Measurements from ENCODE around the gene QRICH2.
"Not testable (repeated sequence)": the region's sequence is repeated elsewhere in the genome, so short reads cannot be mapped to it uniquely, and the experiment has no call there.

The QRICH2 gene

DNA sequence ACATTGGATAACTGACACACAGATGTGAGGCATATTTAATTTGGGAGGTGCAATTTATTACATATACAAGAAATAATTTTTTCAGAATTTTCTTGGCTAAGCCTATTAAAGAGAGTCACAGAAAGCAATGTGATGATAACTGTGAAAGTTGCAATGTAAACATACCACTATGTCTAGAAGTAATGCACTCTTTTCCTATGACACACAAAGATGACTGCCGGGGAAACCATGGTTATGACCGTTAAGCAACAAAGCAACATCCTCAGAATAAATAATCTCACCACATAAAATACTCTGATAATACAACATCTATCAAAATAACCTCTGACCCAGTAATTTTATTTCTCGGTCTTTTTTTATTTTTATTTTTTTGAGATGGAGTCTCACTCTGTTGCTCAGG is 10.5 kb upstream of the QRICH2 start:
- DNase-seq = no peak

DNA sequence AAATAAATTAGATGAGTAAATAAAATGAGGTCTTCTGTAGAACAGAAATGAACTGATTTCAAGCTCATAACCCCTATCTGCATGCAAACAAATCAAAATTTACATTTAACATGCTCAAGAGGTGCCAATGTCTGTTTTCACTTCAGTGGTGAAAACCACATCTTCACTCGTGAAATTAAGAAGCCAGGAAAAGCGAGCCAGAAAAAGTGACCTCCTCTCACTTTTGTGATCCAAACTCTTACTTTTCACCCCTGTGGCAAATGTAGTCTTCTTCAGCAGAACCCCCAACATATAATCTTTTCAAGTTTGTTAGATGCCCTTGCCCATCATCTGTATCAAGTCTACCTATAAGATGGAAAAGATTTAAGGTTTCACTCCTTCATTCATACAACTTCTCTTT is 9.5 kb upstream of the QRICH2 start:
- DNase-seq = no peak

DNA sequence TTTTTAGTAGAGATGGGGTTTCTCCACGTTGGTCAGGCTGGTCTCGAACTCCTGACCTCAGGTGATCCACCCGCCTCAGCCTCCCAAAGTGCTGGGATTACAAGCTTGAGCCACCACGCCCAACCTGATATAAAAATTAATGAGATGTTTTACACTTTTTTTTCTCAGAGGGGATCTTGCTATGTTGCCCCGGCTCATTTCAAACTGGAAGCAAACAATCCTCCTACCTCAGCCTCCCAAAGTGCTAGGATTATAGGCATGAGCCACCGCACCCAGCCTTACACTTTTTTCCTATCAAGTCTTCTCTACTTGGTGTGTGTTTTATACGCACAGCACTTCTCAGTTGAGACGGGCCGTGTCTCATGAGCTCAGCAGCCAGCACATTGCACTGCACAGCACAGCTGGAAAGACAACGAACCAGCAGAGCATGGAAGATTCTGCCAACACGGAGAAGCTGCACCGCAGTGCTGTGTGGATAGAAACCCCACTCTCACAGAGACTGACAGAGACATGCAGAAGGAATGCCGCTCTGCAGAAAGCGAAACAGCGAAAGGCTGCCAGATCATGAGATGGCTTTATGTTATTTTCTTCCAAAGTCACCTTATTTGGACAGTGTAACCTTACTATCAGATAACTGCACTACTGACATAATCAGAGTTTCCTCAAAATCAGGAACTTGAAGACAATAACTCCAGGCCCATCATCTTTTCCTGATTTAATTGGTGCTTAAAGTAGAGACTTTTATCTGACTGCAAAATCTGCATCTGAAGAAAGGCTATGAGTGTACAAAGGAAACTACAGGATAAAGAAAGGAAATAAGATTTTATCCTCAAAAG is 6.5 kb upstream of the QRICH2 start:
- no peak for DNase-seq

DNA sequence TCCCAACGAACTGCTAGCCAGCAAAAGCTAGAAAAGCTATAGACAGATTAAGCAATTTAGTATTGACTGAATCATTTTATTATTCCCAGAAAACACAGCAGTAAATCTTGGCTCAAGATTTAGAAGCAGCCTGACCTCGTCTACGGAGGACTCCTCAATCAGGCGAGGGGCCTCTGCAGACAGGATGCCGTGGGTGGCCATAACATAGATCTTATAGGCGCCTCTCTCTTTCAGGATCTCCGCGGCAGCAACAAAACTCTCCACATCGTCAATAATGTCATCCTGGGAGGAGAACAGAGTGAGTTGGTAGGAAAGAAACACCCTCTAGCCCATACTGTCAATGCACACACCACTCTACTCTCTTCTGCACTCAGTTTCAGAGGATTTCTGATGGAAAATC is 4.7 kb upstream of the QRICH2 start:
- no peak for DNase-seq

DNA sequence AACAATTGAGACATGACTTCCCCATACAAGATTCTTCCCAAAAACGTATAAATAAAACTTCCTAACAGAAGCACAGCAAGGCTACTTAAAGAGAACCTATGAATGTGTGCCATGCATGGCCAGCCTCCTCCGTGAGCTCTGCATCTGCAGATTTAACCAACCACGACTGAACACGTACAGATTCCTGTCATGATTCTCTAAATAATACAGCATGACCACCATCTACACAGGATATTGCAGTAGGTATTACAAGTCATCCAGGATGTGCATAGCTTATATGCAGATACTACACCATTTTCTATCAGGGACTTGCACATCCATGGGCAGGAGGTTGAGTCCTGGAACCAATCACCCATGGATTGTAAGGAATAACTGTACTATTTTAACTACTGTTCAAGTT is 1.4 kb upstream of the QRICH2 start:
- no peak for DNase-seq

DNA sequence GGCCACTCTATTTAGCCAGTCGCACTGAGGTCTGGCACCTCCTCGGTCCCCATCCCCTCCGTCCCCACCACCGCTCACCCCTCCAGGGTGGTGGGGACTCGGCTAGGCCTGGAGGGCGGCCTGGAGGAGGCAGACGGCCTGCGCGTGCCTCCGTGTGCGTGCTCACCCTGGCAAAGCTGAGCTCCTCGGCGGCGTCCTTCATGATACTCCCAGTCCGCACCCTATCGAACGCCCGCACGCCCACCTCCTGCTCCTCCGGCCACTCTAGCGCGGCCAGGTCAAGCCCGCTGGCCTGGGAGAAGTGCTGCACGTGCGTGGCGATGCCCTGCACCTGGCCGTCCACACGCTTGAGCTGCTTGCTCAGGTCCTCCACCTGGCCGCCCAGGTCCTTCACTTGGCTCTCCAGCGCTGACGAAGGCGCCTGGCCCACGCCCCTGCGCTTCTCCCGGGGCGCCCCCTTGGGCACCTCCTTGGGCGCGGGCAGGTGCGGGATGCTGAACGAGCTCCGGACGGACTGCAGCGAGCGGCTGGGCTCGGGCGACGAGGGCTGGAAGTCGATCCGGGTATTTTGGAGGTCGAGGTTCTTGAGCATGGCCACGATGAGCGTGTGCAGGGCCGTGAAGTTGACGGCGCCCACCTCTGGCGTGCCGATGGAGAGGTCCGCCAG is 644 bp downstream of the QRICH2 start:
- DNase-seq = no peak

DNA sequence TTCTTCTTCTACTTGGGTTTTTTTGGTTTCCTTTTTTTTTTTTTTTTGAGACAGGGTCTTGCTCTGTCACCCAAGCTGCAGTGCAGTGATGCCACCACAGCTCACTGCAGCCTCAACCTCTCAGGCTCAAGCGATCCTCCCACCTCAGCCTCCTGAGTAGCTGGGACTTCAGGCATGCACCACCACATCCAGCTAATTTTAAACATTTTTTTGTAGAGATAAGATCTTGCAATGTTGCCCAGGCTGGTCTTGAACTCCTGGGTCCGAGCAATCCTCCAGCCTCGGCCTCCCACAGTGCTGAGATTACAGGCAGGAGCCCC is 3.0 kb downstream of the QRICH2 start:
- DNase-seq = not testable (repeated sequence)

DNA sequence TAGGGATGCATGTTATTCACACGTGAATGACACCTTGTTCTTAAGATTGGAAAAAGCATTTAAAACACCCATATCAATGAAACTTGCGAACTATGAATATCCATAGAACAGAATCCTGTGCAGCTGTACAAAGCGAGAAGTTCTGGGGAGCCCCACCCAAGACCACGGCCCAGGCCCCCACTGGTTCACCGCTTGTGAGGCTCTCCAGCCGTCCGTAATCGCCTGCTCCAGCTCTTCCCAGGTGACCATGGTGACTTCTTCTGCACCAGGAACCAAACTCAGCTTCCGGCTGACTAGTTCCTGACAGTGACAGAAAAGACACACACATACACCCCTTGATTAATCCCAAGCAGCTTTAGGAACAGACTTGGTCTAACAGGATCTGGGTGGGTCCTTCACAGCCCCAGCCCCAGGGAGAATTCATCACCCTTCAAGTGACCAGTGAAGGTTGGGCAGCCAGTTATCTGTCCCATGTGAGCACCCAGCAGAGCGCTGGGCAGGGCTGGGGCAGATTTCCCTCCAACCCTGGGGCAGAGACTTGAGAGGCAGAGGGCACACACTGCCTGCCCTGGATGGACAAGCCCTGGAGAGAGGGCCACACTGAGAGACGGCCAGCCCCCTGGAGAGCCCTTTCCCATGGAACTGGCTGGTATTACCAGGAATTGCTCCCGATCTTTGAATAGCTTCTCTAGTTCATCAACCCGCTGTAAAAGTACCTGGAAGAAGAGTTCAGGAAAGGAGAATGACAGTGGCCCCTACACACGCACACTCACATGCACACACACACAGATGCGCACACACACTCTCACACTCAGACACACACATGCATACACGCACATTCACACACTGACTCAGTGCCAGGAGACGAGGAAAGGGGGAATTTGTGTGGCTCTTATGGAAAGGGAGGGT is 3.6 kb downstream of the QRICH2 start:
- DNase-seq = no peak

DNA sequence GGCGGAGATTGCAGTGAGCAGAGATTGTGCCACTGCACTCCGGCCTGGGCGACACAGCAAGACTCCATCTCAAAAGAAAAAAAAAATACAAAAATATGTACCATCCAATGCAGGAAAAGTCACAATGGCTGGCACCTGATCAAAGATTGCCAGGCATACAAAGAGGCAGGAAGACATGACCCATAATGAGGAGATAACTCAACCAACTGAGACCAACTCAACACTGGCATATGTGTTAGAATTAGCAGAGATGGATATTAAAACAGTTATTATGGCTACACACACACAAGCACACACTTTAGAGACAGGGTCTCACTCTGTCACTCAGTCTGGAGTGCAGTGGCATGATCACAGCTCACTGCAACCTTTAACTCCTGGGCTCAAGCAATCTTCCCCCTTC is 10.6 kb downstream of the QRICH2 start:
- DNase-seq = no peak

DNA sequence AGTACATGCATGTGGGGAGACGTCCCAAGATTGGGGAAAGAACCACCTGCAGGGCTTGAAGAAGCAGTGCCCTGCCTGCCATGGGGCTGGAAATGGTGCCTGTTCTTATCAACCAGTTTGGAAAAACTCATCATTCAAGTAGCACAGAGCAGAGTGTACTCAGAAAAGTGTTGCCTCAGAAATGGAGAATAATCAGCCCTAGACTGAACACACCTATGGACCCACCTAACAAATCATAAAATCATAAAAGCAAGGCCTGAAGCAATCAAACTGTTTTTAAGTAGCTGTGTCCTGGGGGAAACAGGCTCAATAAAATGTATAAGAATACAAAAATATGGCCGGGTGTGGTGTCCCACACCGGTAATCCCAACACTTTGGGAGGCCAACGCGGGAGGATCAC is 11.2 kb downstream of the QRICH2 start:
- DNase-seq = no peak

DNA sequence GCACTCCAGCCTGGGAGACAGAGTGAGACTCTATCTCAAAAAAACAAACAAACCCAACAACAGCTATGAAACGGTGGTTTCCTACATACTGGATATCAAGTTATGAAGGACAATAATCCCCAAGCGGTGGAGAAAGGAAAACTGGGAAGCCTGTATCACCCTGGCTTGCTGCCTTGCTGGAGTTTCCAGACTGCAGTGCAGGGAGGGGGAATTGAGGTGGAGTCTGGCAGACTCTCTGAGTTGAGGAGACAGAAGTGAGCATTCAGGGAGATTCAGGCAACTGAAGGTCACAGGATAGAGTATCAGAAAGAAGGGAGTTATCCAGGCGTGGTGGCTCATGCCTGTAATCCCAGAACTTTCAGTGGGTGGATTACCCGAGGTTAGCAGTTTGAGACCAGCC is 11.9 kb downstream of the QRICH2 start:
- no peak for DNase-seq

DNA sequence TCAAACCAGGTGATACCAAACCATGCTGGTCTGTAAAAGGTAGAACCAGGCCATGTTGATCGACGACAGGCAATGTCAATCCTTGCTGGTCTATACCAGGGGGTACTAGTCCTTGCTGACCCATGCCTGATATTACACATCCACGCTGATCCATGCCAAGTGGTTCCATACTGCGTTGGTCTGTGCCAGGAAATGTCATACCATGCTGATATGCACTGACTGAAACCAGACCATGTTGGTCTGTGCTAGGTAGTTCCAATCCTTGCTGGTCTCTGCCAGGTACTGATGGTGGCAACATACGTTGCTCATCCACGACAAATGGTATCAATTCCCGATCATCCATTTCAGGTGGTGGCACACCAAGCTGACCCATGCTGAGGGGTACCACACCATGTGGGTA is 15.0 kb downstream of the QRICH2 start:
- no peak for DNase-seq

DNA sequence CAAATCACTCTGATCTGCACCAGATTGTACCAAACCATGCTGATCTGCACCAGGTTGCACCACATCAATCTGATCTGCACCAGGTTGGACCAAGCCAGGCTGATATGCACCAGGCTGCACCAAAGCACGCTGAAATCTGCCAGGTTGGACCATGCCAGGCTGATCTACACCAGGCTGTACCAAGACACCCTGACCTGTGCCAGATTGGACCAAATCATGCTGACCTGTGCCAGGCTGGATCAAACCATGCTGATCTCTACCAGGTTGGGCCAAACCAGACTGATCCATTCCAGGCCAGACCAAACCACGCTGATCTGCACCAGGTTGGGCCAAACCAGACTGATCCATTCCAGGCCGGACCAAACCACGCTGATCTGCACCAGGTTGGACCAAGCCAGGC is 15.5 kb downstream of the QRICH2 start:
- DNase-seq = no peak

DNA sequence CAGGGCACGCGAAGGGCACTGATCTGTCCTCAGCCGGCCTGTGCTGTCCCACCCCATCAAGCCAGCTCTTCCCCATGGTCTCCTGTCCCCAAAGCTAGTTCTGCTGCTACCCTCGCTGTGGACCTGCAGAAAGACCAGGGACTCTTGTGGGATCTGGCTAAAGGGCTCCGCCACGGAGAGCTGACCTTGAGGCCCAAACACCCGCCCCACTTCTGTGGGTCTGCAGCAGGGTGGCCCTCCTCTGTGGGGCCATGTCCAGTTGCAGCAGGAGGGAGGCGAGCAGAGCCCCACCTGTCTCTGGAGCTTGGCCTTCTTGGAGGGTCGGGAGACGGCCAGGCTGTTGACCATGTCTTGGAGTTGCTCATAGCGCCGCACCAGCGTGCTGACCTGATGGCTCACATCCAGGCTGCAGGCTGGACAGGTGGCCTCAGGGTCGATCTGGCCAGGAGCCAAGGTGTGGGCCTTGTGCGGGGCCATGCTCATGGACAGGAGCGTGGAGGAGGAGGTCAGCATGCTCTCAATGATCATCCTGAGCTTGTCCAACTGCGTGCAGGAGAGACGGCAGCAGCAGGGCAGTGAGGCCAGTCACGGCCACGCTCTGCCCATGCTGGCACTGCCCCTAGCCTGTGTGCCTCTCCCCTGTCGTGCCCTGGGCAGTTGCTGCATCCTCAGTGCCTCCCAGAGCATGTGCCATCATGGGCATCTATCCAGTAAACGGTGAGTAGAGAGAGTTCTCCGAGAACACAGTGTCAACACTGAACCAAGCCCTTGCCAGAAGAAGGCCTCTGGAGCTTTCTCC is 26.3 kb downstream of the QRICH2 start:
- DNase-seq = no peak

DNA sequence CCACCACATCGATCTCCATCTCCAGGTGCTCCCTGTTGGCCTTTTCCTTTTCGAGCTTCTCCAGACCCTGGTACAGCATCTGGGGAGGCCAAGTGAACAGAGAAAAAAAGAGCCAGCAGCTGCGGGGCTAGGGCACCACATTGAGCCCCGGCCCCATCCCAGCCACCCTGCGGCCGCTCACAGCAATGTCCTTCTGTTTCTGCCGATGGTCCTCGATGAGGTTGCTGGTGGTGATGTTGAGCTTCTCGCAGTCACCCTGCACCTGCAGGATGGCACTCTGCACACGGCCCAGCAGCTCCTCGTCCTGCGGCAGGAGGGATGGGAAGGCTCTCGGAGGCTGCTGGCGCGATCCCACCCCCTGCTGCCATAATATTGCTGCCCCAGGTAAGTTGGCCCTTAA is 27.4 kb downstream of the QRICH2 start:
- DNase-seq = no peak

DNA sequence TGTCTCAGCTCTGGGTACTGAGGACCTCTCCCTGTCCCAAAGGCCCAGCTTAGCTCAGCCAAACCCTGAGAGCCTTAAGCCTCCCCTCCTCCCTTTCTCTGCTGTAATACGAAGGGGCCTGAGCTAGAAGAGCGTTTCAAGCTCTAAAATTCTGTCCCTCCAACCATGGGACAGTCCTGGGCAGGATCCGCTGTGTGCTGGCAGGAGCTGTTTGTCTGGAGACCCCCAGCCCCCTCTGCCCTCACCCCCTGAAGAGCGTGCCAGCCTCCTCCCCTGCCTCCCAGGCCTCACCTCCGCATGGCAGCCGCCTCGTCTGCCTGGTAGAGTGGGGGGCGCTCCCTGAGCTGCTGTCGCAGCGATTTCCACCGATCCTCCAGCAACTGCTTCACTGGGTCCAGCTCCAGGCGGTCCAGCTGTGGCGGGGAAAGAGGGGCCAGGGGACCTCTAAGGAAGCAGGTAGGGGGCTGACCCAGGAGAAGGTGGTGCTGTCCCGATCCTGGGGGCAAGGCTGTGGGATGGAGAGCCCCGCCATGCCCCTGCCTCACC is 28.3 kb downstream of the QRICH2 start:
- DNase-seq = no peak

DNA sequence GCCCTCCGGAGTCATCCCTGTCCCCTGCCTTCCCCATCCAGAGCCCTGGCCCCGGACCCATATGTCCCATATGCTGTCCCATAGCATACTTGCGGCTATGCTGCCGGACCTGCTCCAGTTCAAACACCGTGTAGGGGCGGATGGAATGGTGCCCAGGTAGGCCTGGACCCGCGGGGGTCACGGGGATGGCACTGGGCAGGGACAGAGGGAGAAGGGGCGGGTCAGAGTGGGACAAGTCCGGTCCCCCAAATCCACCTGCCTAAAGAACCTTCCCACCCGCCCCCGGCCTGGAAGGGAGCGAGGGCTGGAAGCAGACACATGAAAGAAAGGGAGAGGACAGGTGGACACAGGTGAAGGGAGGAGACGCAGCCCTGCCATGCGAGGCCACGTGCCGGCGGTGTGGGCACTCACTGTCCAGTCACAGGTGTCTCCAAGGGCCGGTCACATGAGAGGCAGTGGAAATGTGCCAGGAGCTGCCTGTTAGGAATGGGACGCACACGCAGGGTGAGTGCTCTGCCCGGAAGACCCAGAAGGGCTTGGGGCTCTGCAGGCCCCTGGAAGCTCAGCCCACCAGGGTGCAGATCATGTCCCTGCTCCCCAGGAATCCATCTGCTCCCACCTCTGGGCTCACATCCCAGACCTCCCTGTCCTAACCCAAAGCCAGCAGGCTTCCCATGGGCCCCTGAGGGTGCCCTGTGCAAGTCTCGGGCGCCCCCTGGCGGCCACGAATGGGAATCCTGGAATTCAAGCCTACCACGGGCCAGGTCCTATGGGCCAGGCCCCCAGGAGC is 28.9 kb downstream of the QRICH2 start:
- DNase-seq = peak; percentile 82

DNA sequence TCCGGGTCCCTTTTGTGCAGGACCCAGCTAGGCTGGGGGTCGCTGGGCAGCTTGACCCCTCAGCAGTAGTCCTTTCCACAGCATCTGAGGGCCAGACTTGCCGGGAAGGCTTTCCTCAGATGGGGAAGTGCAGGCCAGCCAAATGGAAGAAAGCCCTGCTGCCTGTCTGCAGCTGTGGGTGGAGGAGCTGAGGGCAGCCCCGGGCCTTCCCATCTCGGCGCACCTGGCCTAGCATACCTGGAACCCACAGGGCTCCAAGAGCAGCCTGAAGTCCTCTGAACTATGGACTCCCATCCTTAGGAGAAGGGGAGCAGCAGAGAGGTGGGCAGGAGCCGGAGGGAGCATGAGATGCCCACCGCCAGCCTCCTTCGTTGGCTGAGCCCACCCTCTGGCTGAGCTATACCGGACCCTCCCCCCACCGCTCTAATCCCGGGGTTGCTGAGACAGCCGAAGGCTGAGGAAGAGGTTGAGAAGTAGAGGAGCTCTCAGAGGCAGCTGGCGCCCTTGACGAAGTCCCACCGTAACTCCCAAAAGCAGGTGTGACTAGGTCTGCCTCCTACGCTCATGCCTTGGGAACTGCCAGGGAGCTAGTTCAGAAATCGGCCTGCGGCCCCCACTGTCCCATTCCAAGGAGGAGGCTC is 29.7 kb downstream of the QRICH2 start:
- no peak for DNase-seq

DNA sequence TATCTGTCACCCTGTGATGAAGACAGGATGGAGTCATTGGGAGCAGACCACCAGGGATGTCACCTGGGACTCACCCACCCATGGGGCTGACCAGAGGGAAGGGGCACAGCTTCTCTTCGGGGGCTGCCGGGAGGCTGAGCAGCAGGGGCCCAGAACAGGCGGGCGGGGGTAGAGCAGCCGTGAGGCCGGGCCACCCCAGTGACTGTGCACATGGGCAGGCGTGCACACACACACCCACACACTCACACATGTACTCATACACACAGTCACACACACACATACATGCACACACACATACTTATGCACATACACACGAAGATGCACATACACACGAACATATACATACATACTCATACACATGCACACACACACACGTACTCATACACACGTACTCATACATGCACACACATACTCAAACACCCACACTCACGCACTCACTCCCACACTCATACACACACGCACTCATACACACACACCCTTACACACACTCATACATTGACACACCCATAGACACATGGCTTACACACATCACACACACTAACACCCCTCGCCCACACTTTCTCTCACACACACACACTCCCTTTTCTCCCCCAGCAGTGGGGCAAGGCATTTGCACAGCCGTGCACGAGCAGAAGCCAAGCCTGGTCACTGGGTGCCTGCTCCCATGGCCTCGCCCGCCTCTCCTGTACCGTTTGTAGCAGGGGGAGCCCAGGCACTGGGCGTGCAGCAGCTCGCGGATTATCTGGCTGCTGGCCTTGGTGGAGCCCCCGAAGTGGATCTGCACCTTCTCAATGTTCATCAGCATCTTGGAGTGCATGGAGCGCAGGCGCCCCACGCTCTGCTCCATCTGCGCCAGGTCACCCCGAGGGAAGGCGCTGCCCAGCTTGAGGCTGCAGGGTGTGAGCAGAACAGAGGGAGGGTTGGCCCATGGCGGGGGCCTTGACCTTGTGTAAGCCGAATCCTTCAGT is 30.5 kb downstream of the QRICH2 start:
- no peak for DNase-seq
